Measurements from ENCODE around the gene GNB1L.

DNA sequence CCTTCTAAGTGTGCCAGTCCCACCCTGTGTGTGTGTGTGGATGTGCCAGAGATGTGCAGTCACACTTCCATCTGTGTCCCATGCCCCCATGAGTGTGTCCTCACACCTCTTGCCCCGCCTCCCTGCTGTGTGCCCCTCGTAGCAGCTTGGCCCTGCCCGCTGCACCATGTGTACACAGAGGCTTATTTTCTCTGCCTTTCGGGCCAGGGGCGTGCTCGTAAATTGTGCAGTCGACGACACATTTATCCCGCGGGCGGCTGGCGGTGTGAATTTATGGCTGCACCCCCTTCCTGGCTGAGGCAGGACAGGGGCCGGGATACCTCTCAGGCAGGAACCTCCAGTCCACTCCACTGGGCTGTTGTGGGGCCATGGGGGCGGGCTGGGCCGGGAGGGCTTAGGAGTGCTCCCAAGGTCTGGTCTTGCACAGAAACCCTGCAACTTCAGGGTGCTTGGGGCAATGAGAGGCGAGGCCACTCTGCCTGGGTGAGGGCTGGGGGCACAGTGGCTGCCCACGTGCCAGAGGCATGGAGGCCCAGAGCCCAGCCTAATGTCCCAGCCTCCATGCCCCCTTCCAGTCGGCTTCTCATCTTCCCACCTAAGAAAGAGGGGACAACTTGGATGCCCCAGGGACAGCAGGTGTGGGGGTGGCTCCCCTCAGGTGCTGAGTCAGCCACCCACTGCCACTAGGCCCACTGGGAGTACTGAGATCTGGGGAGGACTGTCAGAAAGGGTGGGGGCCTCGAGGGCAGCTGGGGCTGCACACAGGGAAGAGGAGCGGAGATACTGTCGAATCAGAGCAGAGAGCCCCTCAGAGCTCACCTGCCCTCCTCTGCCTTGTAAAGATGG, 118.8 kb downstream of the GNB1L start:
- TF ChIP-seq, protein P1, sequence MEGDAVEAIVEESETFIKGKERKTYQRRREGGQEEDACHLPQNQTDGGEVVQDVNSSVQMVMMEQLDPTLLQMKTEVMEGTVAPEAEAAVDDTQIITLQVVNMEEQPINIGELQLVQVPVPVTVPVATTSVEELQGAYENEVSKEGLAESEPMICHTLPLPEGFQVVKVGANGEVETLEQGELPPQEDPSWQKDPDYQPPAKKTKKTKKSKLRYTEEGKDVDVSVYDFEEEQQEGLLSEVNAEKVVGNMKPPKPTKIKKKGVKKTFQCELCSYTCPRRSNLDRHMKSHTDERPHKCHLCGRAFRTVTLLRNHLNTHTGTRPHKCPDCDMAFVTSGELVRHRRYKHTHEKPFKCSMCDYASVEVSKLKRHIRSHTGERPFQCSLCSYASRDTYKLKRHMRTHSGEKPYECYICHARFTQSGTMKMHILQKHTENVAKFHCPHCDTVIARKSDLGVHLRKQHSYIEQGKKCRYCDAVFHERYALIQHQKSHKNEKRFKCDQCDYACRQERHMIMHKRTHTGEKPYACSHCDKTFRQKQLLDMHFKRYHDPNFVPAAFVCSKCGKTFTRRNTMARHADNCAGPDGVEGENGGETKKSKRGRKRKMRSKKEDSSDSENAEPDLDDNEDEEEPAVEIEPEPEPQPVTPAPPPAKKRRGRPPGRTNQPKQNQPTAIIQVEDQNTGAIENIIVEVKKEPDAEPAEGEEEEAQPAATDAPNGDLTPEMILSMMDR (IDR thresholded peaks at IDR 0.05; ENCODE audit: poor library complexity, severe bottlenecking), result no peak
- TF ChIP-seq TAF1 (IDR thresholded peaks at IDR 0.05; ENCODE audit: low read depth) (no peak), EZH2 (IDR thresholded peaks at IDR 0.05; ENCODE audit: borderline replicate concordance, insufficient read depth, low read length, poor library complexity, severe bottlenecking) (no peak)
